SK-N-SH (cell line): ENCODE measurements around the gene OR2B2. TPM values are rescaled to one million over a fixed set of nuclear protein-coding genes. Genes with fewer than 3 reads are reported as not detected.
A peak's percentile ranks its signal among the peaks of the same experiment; 100 is the strongest.

Experiments
- CTCF ChIA-PET: fragments of 300-600, 350-600 bp; formaldehyde crosslinking; extraction: SDS; loops from one replicate; lab custom pipeline; 2021; lab: Yijun Ruan, JAX
- POLR2A ChIA-PET: fragments of 350-600 bp; sonication (Branson Sonifier 250); formaldehyde crosslinking; extraction: SDS; loops from one replicate; lab custom pipeline; 2020; ENCODE audit warnings: antibody characterized with exemption, inconsistent platforms; lab: Yijun Ruan, JAX
- DNase-seq: peaks from one replicate; pipeline ENCODE4 v3.0.0; 2012
- H2AFZ ChIP-seq: fragments of 200-600 bp; sonication (generic); 2 replicates; pipeline ENCODE4 v1.8.1; 2016; ENCODE audit warnings: antibody characterized with exemption, mild to moderate bottlenecking, low read depth
- H3F3A ChIP-seq: fragments of 200-600 bp; sonication (generic); replicated peaks from 2 replicates; pipeline ENCODE3; 2016; ENCODE audit warnings: antibody characterized with exemption, mild to moderate bottlenecking; ENCODE audit not compliant: insufficient read depth
- H3K27ac ChIP-seq, 2 experiments: fragments of 200-500 bp in 1 of 2; fragments of 200-600 bp in 1 of 2; sonication (Bioruptor generic) in 1 of 2; sonication (generic), shearing (Covaris generic) in 1 of 2; 2 replicates each; pipeline versions ENCODE4 v1.5.1 to v1.6.1; 2014 to 2016; ENCODE audit warnings: low read depth in 2 of 2, inconsistent platforms in 1 of 2, low read length in 1 of 2, mild to moderate bottlenecking in 1 of 2, mixed read lengths in 1 of 2
- H3K27me3 ChIP-seq: fragments of 200-600 bp; sonication (generic), shearing (Covaris generic); 2 replicates; pipeline ENCODE4 v1.6.1; 2016; ENCODE audit warnings: mixed run types; ENCODE audit not compliant: insufficient read depth
- H3K36me3 ChIP-seq, 2 experiments: fragments of 200-500 bp in 1 of 2; fragments of 200-600 bp in 1 of 2; sonication (Bioruptor generic) in 1 of 2; sonication (generic) in 1 of 2; replicated peaks in 1 of 2; 2 replicates each; pipeline versions ENCODE3 to v1.5.1; 2014 to 2016; ENCODE audit warnings: low read length in 1 of 2, mild to moderate bottlenecking in 1 of 2; ENCODE audit not compliant: insufficient read depth in 2 of 2, control insufficient read depth in 1 of 2
- H3K4me1 ChIP-seq, 2 experiments: fragments of 200-500 bp in 1 of 2; fragments of 200-600 bp in 1 of 2; sonication (Bioruptor generic) in 1 of 2; sonication (generic), shearing (Covaris generic) in 1 of 2; 2 replicates each; pipeline versions ENCODE4 v1.5.1 to v1.6.1; 2014 to 2016; ENCODE audit warnings: low read depth in 1 of 2, low read length in 1 of 2, mixed run types in 1 of 2; ENCODE audit not compliant: insufficient read depth in 2 of 2, control insufficient read depth in 1 of 2
- H3K4me2 ChIP-seq: fragments of 200-600 bp; sonication (generic), shearing (Covaris generic); 2 replicates; pipeline ENCODE4 v1.6.1; 2017; ENCODE audit warnings: mixed run types
- H3K4me3 ChIP-seq, 2 experiments: fragments of 200-500 bp in 1 of 2; fragments of 200-600 bp in 1 of 2; sonication (Bioruptor generic) in 1 of 2; sonication (generic), shearing (Covaris generic) in 1 of 2; 2 replicates each; pipeline versions ENCODE4 v1.5.1 to v1.8.1; 2014 to 2016; ENCODE audit warnings: low read depth in 2 of 2, inconsistent platforms in 1 of 2, low read length in 1 of 2, mild to moderate bottlenecking in 1 of 2, mixed read lengths in 1 of 2, moderate library complexity in 1 of 2
- H3K79me2 ChIP-seq: fragments of 200-600 bp; sonication (generic); 2 replicates; pipeline ENCODE4 v1.8.1; 2017; ENCODE audit warnings: mild to moderate bottlenecking; ENCODE audit not compliant: insufficient read depth
- H3K9ac ChIP-seq: fragments of 200-600 bp; sonication (generic); 2 replicates; pipeline ENCODE4 v1.6.1; 2017; ENCODE audit warnings: mixed run types
- H3K9me2 ChIP-seq: fragments of 200-600 bp; sonication (generic); 2 replicates; pipeline ENCODE4 v1.6.1; 2017; ENCODE audit warnings: mixed run types
- H3K9me3 ChIP-seq: fragments of 200-600 bp; sonication (generic); 2 replicates; pipeline ENCODE4 v1.6.1; 2017; ENCODE audit warnings: mixed run types, mild to moderate bottlenecking, moderate library complexity
- H4K20me1 ChIP-seq: fragments of 200-600 bp; sonication (generic); 2 replicates; pipeline ENCODE4 v1.6.1; 2017; ENCODE audit warnings: mild to moderate bottlenecking, mixed run types; ENCODE audit not compliant: insufficient read depth
- CTCF ChIP-seq: fragments of 200-600 bp; sonication (generic); IDR thresholded peaks from 2 replicates; pipeline ENCODE4 v1.6.1; 2017; ENCODE audit warnings: antibody characterized with exemption, mild to moderate bottlenecking, moderate library complexity
- FOSL2 ChIP-seq: IDR thresholded peaks from 2 replicates; pipeline ENCODE4 v1.4.0; 2012; ENCODE audit warnings: low read depth, mild to moderate bottlenecking, moderate library complexity, borderline replicate concordance
- FOXJ3 ChIP-seq: sonication (generic); formaldehyde crosslinking; IDR thresholded peaks from 2 replicates; pipeline ENCODE4 v1.5.1; 2020; ENCODE audit warnings: mild to moderate bottlenecking, missing genetic modification reagents
- FOXM1 ChIP-seq: IDR thresholded peaks from 2 replicates; pipeline ENCODE4 v1.4.0; 2012; ENCODE audit warnings: low read depth, mild to moderate bottlenecking
- JUND ChIP-seq: IDR thresholded peaks from 2 replicates; pipeline ENCODE4 v1.4.0; 2012
- MAX ChIP-seq: IDR thresholded peaks from 2 replicates; pipeline ENCODE4 v1.4.0; 2012; ENCODE audit warnings: low read depth
- MEF2A ChIP-seq: IDR thresholded peaks from 2 replicates; pipeline ENCODE4 v1.4.0; 2012; ENCODE audit warnings: low read depth, borderline replicate concordance
- MXI1 ChIP-seq: IDR thresholded peaks from 2 replicates; pipeline ENCODE4 v1.6.1; 2012; ENCODE audit warnings: mild to moderate bottlenecking, low read depth, low read length, improper control_type of control experiment
- NRF1 ChIP-seq: IDR thresholded peaks from 2 replicates; pipeline ENCODE4 v1.6.1; 2012; ENCODE audit warnings: low read depth, mild to moderate bottlenecking, low read length
- POLR2AphosphoS5 ChIP-seq: IDR thresholded peaks from 2 replicates; pipeline ENCODE4 v1.6.1; 2012; ENCODE audit warnings: low read depth, low read length
- RCOR1 ChIP-seq: fragments of 150-350 bp; IDR thresholded peaks from 2 replicates; pipeline ENCODE4 v1.6.1; 2017; ENCODE audit warnings: antibody characterized with exemption, low read length
- RFX5 ChIP-seq: IDR thresholded peaks from 2 replicates; pipeline ENCODE4 v1.6.1; 2012; ENCODE audit warnings: mild to moderate bottlenecking, improper control_type of control experiment, low read length
- RXRA ChIP-seq: IDR thresholded peaks from 2 replicates; pipeline ENCODE4 v1.4.0; 2012; ENCODE audit warnings: low read depth, mild to moderate bottlenecking, borderline replicate concordance
- SIN3A ChIP-seq: IDR thresholded peaks from 2 replicates; pipeline ENCODE4 v1.6.1; 2012; ENCODE audit warnings: low read depth, mild to moderate bottlenecking, low read length, moderate library complexity, borderline replicate concordance
- TAF1 ChIP-seq: IDR thresholded peaks from 2 replicates; pipeline ENCODE4 v1.6.1; 2012; ENCODE audit warnings: low read depth, mild to moderate bottlenecking, low read length, moderate library complexity, borderline replicate concordance
- TCF12 ChIP-seq: IDR thresholded peaks from 2 replicates; pipeline ENCODE4 v1.4.0; 2012
- TEAD4 ChIP-seq: IDR thresholded peaks from 2 replicates; pipeline ENCODE4 v1.4.0; 2012; ENCODE audit warnings: mild to moderate bottlenecking, borderline replicate concordance; ENCODE audit not compliant: insufficient read depth
- USF1 ChIP-seq: IDR thresholded peaks from 2 replicates; pipeline ENCODE4 v1.4.0; 2012; ENCODE audit warnings: low read depth, borderline replicate concordance
- USF2 ChIP-seq: fragments of 150-350 bp; IDR thresholded peaks from 2 replicates; pipeline ENCODE4 v1.6.1; 2017; ENCODE audit warnings: antibody characterized with exemption, low read length, low read depth, borderline replicate concordance
- YY1 ChIP-seq: IDR thresholded peaks from 2 replicates; pipeline ENCODE4 v1.4.0; 2012; ENCODE audit warnings: low read depth, mild to moderate bottlenecking
- ZBTB33 ChIP-seq: IDR thresholded peaks from 2 replicates; pipeline ENCODE4 v1.4.0; 2012; ENCODE audit warnings: low read depth, borderline replicate concordance
- WGBS: methylation state at CpG from one replicate; pipeline ENCODE4 v1.1.6; 2017; ENCODE audit warnings: low lambda C conversion rate; 5-methylcytosine and 5-hydroxymethylcytosine counted together
- polyA plus RNA-seq, 3 experiments: library from polyadenylated mRNA; depleted of rRNA; stranded (reverse); fragments of >200 nt; gene quantifications; 2 replicates each; pipeline ENCODE4 v1.2.3, GENCODE V29; 2012
- TF ChIP-seq, protein P1 (sequence below): fragments of 150-350 bp; IDR thresholded peaks from 2 replicates; pipeline ENCODE4 v1.6.1; 2016; ENCODE audit warnings: mild to moderate bottlenecking, low read depth, low read length

Gene OR2B2
- polyA plus RNA-seq, 1 of the 3 experiments (the other 2 are of a cell fraction) = not detected

DNA sequence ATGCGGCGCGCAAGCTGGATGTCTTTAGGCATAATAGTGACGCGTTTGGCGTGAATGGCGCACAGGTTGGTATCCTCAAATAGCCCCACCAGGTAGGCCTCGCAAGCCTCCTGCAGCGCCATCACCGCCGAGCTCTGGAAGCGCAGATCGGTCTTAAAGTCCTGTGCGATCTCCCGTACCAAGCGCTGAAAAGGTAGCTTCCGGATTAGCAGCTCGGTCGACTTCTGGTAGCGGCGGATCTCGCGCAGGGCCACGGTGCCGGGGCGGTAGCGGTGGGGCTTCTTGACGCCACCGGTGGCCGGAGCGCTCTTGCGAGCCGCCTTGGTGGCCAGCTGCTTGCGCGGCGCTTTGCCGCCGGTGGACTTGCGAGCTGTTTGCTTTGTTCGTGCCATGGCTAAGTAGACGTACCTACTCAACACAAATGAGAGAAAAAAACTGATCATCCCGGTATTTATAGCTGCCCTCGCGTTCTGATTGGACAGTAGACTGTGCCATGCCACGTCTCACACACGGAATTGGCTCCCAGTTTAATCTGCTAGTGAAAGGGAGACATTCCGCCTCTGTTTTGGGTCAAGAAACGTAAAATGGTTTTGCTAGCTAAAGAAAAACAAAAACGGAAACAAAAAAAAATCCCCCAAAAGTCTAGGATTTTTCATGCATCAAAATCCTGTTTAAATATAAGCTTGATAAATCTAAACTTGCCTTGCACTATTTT is 40.1 kb downstream of the OR2B2 start:
- H4K20me1 ChIP-seq = no peaks in the 10 kb centered on the region
- ChIA-PET CTCF (interaction anchor here (0.6 to 3.4 kb wide), 9 partner anchors 13 to 53 kb away, joined by 3 to 19 read pairs (median 4); a partner anchor contains a TSS), POLR2A (interaction anchor here (0.6 to 11.4 kb wide), 32 partner anchors 8 to 1852 kb away, joined by 3 to 578 read pairs (median 7); a partner anchor contains a TSS)
- no peaks in the 10 kb centered on the region for H3K36me3 ChIP-seq
- peak overlapping the region; percentile 67; the same call in 1 of the 2 replicates for H2AFZ ChIP-seq
- no peaks in the 10 kb centered on the region for H3K9me3 ChIP-seq
- H3K9ac ChIP-seq = peak overlapping the region; percentile 64
- no peaks in the 10 kb centered on the region for H3K79me2 ChIP-seq
- peak overlapping the region; percentile 80 to 97 for H3K27ac ChIP-seq
- no peaks in the 10 kb centered on the region for H3K9me2 ChIP-seq
- peak; percentile 91 for DNase-seq
- peaks cover 28% of the 10 kb centered on the region for H3F3A ChIP-seq
- peak overlapping the region; percentile 68 to 71 for H3K4me3 ChIP-seq
- WGBS = 2% methylated on average over 45 of the region's 49 CpGs
- peak overlapping the region; percentile 79 for H3K4me2 ChIP-seq
- no peaks in the 10 kb centered on the region for H3K27me3 ChIP-seq
- peaks cover 0 to 10% of the 10 kb centered on the region in 2 experiments; a peak in 3 of 4 replicates for H3K4me1 ChIP-seq
- TF ChIP-seq MEF2A (no peak), RFX5 (peak; percentile 89), MXI1 (no peak), TAF1 (peak; percentile 97), FOXM1 (0 out of 2 replicates have a peak, but pooled peaks have one; percentile 5), USF1 (no peak), YY1 (0 out of 2 replicates have a peak, but pooled peaks have one; percentile 47), ZBTB33 (peak; percentile 95), NRF1 (no peak), RXRA (0 out of 2 replicates have a peak, but pooled peaks have one; percentile 32), SIN3A (peak; percentile 92; the same call in 1 of the 2 replicates), MAX (0 out of 2 replicates have a peak, but pooled peaks have one; percentile 19), RCOR1 (peak; percentile 82), CTCF (peak; percentile 39), TEAD4 (peak; percentile 38; the same call in 1 of the 2 replicates), USF2 (no peak), FOSL2 (no peak), FOXJ3 (no peak), JUND (no peak; the same call in 1 of the 2 replicates), TCF12 (peak; percentile 6; the same call in 1 of the 2 replicates), POLR2AphosphoS5 (peak; percentile 98)
- TF ChIP-seq, protein P1, sequence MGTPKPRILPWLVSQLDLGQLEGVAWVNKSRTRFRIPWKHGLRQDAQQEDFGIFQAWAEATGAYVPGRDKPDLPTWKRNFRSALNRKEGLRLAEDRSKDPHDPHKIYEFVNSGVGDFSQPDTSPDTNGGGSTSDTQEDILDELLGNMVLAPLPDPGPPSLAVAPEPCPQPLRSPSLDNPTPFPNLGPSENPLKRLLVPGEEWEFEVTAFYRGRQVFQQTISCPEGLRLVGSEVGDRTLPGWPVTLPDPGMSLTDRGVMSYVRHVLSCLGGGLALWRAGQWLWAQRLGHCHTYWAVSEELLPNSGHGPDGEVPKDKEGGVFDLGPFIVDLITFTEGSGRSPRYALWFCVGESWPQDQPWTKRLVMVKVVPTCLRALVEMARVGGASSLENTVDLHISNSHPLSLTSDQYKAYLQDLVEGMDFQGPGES = peak; percentile 91
